ENCODE data around the gene CEBPB.

CEBPB gene

DNA sequence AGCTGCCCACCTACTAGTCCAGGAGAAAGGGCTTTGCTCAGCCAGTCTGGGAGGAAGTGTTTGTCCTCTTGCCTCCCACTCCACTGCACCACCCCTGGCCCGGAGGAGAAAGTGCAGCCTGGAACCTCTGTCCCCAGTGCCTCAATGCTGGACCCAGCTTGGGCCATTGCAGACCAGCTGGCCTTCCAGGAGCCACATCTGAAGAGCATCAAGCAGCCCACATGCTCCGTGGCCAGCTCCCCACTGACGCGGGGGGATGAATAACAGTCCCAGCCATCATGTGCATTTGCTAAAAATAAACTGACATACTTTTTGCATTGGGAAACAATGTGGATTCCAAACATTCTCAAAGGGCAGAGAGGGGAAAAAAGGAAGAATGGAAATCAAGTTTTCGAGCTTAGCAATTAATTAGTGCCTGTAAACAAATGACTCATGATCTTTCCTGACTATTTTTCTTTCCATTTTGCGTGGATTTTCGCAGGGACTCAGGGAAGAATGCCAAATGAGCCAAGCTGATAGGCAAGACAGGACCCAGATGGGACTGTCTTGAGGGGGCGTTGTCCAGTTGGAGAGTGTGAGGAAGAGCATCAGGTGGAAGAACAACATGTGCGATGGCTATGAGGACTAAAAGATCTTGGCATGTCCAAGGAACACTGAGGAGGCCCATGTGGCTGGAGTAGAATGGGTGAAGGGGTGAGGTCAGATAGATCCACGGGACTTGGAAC lies 34.1 kb downstream of the CEBPB start:
- POLR2A ChIA-PET, result interaction anchor here (0.5 to 0.8 kb wide), 3 partner anchors 27 to 324 kb away, joined by 3 to 5 read pairs (median 3); no protein-coding TSS in a partner anchor
- TF ChIP-seq, protein P1, sequence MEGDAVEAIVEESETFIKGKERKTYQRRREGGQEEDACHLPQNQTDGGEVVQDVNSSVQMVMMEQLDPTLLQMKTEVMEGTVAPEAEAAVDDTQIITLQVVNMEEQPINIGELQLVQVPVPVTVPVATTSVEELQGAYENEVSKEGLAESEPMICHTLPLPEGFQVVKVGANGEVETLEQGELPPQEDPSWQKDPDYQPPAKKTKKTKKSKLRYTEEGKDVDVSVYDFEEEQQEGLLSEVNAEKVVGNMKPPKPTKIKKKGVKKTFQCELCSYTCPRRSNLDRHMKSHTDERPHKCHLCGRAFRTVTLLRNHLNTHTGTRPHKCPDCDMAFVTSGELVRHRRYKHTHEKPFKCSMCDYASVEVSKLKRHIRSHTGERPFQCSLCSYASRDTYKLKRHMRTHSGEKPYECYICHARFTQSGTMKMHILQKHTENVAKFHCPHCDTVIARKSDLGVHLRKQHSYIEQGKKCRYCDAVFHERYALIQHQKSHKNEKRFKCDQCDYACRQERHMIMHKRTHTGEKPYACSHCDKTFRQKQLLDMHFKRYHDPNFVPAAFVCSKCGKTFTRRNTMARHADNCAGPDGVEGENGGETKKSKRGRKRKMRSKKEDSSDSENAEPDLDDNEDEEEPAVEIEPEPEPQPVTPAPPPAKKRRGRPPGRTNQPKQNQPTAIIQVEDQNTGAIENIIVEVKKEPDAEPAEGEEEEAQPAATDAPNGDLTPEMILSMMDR (IDR thresholded peaks at IDR 0.05; ENCODE audit: insufficient read depth, low read length, missing control alignments), result no peak
- CTCF ChIA-PET, result interaction anchor here (1.2 to 2.8 kb wide), 3 partner anchors 11 to 60 kb away, joined by 3 to 12 read pairs (median 5); no protein-coding TSS in a partner anchor
- no peak overlapping the region for H3K4me3 ChIP-seq (ENCODE audit: low read depth, low read length)
- peak; percentile 78 for DNase-seq (ENCODE audit: low read depth, low spot score)

GRCh38 chr20:50226093-50226974 lies 35.7 kb downstream of the CEBPB start:
- ChIA-PET POLR2A (interaction anchor here (0.9 kb wide), 1 partner anchor 35 kb away, joined by 3 read pairs; no protein-coding TSS in a partner anchor), CTCF (interaction anchor here (1.0 kb wide), 1 partner anchor 153 kb away, joined by 3 read pairs; no protein-coding TSS in a partner anchor)
- TF ChIP-seq, protein P1 (IDR thresholded peaks at IDR 0.05; ENCODE audit: insufficient read depth, low read length, missing control alignments), result no peak
- no peak overlapping the region for H3K4me3 ChIP-seq (ENCODE audit: low read depth, low read length)
- DNase-seq (ENCODE audit: low read depth, low spot score), result no peak

DNA sequence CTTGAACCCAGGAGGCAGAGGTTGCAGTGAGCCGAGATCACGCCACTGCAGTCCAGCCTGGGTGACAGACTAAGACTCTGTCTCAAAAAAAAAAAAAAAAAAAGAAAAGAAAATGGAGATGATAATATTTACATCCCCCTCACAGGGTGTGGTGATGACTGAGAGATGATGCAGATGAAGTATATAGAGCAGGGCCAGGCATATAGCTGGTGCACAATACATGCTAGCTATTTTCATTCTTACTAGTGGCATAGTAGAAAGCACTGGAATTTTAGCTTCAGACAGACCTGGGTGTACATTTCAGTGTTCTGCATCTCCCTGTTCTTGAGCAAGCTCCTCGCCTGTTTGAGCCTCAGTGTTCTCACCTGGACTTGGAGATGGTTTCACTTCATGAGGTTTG lies 36.9 kb downstream of the CEBPB start:
- H3K4me3 ChIP-seq (ENCODE audit: low read depth, low read length), result no peak overlapping the region
- ChIA-PET CTCF (interaction anchor here (1.0 kb wide), 1 partner anchor 152 kb away, joined by 3 read pairs; no protein-coding TSS in a partner anchor), POLR2A (no interaction called here)
- DNase-seq (ENCODE audit: low read depth, low spot score), result no peak
- TF ChIP-seq, protein P1 (IDR thresholded peaks at IDR 0.05; ENCODE audit: insufficient read depth, low read length, missing control alignments), result no peak

DNA sequence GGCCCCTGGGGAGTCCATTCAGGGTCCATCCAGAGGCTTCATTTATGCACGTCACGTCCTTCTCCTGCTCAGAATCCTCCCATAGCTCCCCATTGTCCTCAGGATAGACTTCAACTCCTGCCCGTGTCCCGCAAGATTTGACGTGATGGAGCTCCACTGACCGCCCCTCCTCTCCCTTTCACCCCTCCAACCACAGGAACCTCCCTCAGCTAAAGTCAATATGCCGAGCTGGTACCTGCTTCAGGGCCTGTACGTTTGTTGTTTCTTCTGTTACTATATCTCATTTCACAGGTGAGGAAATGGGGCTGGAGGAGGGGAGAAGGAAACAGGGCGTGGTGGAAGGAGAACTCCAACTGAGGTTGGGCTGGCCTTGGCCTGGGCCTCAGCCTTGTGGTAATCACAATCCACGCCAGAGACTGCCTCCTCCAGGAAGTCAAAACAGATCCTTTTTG lies 38.6 kb downstream of the CEBPB start:
- TF ChIP-seq, protein P1 (IDR thresholded peaks at IDR 0.05; ENCODE audit: insufficient read depth, low read length, missing control alignments), result no peak
- ChIA-PET CTCF (no interaction called here), POLR2A (no interaction called here)
- DNase-seq (ENCODE audit: low read depth, low spot score), result no peak
- no peak overlapping the region for H3K4me3 ChIP-seq (ENCODE audit: low read depth, low read length)

GRCh38 chr20:50230184-50230583 lies 39.6 kb downstream of the CEBPB start:
- ChIA-PET POLR2A (interaction anchor here (0.6 kb wide), 1 partner anchor 55 kb away, joined by 3 read pairs; no protein-coding TSS in a partner anchor), CTCF (no interaction called here)
- H3K4me3 ChIP-seq (ENCODE audit: low read depth, low read length), result no peak overlapping the region
- DNase-seq (ENCODE audit: low read depth, low spot score), result no peak
- TF ChIP-seq, protein P1 (IDR thresholded peaks at IDR 0.05; ENCODE audit: insufficient read depth, low read length, missing control alignments), result no peak

Measured in AG04449 (cell line).